SHP77 (cell line): ENCODE results near the gene PITPNM3.

Source experiments
- DNase-seq, 2 experiments: peaks; one replicate each; lab custom pipeline; 2025; lab: John Stamatoyannopoulos, UW

The PITPNM3 gene

DNA sequence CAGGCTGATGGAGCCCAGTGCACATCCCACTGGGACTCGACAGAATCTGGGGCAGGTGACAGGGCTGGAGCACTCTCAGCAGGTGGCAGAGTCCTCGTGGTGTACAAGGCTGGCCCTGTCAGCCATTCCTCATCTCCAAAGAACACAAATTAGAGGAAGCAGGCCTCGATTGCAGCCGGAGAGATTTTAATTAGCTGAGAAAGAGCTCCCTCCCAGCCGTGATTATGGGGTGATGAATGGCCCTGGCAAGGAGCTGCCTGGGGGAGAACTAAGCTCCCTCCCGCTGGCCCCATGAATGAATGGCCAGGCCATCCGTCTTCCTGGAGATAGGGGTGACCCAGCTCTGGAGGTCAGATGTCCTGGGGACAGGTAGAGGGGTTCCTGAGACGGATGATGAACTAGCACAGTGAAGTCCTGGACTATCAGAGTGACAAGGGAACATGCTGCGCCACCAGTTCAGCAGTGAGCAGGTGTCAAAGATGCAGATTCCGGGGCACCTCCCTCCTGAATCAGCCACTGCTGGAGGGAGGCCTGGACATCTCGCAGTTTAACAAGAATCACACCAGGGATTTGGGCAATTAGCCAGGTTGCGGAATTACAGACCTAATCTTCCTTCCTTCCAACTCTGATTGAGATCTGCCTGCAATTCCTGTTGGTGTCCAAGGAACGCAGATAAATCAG is 76.6 kb downstream of the PITPNM3 start:
- DNase-seq: no peak

DNA sequence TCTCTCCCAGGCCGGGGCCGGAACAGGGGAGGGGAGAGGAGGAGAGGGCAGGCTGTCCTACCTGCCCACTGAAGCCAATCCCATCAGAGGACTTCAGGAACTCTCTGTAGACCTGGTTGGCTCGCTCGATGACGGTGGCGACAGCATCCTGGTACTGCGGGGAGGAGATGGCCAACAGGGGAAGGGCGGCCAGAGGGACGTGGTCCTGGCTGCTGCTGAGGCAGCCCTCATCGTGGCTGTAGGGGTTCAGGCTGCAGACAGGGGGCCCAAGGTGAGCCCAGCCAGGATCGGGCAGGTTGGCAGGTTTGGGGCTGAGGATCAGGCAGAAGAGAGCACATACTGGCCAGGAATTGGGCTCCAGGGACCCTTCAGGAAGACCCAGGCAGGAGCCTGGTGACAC is 77.9 kb downstream of the PITPNM3 start:
- no peak for DNase-seq

DNA sequence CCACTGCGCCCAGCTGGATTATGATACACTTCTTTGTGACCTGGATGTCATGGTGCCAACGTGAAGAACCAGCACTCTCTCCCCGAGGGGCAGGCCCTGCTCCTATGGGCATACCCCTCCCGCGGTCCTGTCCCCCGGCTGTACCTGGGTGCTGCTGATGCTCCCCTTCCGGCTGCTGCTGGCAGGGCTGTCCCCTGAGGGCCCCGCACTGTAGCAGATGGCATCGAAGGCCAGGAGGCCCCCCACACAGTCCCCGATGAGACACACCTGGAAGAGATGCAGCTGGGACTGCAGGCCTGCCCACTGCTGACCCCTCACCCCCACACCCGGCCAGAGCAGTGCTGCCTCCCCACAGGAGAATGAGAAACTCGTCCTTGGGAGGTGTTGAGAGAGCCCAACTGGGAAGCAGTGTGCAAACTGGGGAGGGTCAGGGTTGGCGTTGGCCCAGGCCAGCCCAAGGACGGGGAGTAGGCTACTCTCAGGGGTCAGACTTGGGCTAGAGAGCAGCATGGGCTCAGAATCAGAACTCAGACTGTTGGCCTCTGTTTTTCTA is 78.4 kb downstream of the PITPNM3 start:
- DNase-seq: no peak

DNA sequence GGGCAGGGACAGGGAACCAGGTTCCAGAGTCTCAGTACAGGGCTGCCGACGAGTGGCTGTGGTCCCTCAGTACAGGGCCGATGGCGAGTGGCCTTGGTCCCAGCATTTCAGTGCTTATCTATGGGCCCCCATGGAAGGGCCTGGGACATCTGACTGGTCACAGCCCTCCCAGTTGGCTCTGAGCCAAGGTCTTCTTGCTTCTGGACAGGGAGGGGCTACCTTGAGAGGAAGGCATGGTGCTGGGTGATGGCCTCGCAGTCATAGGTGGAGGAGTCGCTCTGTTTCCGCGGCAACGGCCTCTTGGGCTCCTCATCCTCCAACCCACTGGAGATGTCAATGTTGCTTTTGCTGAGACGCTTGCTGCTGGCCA is 79.6 kb downstream of the PITPNM3 start:
- no peak for DNase-seq

DNA sequence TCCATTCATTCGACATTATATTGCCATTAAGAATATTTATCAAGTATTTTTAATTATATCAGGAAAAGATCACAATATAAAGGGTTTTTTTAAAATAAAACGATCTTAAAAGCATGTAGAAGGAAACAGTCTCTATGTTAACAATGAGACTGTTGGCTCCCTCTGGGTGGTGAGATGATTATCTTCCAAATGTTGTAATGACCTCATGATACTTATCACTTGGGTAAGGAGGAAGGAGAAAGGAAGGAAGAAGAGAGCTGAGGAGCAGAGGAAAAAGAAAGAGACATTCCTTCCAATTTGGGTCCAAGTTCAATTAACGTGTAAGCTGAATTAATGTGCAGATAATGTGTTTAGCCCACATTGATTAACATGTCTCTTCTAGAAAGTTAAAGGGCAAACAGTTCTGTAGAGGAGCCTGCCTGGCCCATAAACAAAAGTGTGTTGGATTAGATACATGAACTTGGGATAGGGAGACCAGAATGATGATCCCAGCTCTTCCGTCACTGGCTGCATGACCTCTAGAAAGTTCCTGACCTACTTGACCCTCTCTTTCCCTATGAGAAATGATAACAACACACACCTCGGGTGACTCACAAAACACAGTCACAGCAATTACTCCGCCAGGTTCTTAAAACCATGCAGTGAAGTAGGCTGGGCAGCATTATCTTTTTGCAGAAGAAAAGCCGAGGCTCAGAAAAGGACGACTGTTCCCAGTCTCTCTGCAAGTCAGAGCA is 80.1 kb downstream of the PITPNM3 start:
- DNase-seq: no peak

DNA sequence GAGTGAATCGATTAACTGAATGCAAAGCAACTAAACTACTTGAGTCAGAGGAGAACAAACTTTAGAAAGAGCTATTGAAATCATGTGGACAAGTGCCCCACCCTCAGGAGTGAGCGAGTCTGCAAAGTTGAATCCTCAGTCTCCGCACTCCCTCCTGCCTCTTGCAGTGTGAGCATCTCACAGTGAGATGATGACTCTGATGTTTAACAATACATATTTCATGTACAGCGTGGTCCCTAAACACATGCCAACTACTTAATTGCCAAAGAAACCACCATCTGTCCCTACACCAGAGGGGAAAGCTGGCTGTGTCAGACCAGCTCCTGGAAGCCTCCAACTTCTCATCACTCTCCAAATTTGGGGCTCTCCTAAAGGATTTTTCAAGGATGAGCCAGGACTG is 80.9 kb downstream of the PITPNM3 start:
- DNase-seq: no peak

DNA sequence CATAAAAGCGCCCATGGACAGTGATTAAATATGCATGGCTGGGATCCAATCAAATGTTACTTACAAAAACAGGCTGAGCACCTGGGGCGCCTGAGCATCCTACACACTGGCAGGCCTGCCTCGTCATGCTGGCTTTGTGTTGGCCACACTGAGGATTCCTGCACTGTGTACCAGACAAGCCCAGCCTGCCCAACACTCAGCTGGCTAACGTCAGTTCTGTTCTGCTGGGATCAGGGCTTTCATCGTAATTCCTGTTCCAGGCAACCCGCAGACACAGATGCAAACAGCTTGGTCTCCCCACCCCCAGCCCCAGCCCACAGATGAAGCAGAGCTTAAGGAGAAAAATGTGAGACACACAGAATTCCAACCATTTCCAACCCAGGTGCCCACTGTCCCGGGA is 81.4 kb downstream of the PITPNM3 start:
- DNase-seq: no peak

DNA sequence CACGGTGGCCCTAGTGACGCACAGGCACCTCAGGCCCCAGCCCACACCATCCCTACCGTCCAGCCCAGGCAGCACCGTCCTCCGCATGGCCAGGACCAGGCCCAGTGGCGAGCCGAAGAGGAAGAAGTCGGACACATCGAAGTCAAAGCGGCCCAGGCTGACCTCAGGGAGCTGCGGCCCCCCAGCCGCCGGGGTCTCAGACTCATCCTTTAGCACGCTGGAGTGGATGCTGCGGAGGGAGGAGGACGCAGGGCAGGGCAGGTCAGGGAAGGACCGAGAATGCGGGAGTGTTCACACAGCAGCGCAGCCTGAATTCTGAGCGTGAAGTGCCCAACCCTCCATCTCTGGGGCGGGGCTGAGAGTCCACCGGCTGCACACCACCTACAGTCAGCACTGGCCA is 82.0 kb downstream of the PITPNM3 start:
- DNase-seq: no peak

DNA sequence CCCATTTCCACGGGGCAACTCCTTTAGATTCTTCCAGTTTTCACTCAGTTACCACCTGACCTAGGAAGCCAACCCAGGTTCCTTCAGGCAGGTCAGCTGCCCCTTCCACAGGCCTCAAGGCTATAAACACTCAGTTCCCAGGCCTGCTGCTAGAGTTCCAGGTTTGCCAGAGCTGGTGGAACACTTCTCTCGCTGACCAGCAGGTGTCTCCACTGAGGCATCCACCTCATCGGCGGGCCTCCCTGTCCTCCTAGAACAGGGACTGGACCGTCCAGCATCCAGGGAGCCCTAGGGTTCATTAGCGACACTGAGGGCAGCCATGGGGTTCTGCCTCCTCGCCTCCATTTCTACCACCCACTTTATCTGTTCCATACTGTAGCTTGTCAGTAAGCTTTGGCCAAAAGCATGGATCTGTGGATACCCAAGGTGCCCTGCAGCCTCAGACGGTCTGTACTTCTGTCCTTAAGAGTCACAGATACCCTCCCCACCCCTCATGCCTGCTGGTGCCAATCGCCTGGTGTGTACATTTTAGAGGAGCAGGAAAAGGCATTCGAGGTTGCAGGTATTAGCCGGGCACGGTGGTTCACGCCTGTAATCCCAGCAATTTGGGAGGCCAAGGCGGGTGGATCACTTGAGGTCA is 83.1 kb downstream of the PITPNM3 start:
- DNase-seq: peak; percentile 53 to 55

DNA sequence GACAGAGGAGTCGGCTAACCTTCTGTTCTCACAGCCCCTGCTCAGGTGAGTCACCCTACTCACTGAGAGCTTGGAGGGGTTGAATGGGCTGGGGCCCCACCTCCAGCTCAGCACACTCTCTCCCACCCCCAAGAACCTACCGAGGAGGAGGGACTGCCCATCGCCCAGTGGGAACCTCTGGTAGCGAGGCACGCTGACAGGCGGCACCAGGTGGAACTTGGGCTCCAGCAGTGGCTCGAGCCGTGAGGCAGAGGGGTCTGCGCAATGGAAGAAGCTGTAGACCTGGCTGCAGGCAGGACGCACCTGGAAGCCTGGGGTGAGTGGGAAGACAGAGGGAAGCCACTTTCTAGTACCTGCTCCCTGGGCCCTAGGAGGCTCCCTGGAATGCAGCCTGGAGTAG is 83.8 kb downstream of the PITPNM3 start:
- no peak for DNase-seq

DNA sequence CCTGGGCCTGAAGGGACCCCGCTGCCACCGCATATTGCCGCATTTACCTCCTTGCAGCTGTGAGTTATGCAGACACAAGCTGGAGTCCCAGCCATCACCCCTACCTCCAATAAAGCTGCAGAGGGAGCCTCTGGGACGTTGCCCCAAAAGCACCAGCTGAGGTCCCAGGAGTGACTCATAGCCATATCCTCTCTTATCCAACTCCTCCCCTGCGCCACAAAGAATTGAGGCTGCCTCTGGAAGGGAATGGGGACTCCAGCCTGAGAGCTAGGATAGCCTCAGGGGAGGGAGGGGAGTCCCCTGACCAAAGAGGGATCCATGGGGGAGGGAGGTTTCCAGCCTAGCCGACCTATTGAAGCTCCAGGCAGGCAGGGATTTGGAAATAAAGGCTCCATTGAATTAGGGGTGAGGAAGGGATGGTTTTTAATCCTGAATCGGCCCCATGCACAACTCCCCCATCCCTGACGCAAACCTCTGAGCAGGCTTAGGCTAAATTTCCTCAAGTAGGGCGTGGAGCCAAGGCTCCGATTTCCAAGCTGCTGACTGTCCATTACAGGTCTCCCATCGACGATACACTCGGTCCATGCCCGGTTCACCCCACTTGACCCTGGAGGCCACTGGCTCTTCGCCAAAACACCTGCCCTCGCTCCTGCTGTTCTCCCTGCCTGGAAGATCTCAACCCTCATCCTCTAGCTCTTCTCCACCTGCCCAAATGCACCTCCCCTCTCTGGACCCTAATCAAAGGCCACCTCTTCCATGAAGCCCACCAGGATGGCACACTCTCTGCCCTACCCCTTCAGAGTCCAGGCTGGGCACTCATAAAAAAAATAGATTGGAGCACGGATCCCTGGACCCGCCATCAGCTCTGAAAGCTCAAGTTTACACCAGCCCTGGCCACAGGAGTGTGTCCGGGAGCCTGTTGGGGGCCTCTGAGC is 84.6 kb downstream of the PITPNM3 start:
- DNase-seq: no peak

DNA sequence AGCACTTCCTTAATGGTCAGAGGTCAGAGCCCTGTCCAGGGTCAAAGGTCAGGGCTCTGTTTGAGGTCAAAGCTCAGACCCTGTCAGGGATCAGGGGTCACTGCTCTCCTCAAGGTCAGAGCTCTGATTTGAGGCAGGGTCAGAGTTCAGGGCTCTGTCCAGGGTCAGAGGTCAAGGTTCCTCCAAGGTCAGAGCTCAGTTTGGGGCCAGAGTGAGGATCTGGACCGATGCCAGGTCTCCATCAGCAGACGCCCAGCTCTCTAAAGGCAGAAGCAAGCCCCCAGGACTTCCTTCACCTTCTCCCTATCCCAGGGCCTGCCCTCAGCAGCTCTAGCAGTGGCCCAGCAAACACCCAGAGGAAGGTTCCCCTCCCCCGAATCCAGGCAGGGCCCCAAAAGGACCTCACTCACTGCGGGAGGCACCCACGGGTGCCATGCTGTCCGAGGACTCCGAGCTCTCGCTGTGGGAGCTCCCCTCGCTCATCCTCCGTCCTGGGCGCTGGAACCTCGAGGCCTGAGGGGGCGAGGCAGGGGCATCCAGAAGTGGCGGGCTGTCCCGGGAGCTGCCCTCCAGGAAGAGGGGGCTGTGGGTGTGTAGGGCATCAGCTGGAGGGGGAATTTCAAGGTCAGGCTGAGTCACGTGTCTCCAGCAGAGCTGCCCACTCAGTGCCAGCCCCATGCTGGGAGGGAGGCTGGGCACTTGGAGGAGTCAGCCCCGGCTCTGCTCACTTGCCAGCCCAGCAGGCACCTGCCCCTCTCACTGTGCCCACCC is 85.4 kb downstream of the PITPNM3 start:
- no peak for DNase-seq

DNA sequence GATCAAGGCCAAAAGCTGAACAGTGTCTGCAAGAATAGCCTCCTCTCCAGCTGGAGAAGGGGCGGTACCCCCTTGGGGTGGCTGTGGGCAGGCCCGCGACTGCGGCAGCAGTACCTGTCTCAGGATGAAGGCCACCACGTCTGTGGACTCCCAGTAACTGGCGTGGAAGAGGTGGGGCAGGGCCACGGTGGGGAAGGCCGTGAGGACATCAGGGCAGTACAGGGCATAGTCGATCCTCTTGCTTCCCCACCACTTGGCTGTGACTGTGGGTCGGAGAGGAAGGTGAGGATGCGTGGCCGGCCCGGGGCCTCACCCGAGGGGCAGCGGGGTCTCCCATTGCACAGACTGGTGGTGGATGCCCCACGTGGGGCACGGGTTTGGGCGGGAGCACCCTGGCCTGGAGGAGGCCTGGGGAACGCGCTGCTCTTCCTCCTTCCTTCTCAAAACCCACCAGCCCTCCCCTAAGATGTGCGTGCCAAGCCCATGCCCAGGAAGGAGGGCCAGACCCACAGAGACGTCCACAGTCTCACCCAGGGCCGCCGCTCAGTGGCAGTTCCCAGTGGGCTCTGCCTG is 86.1 kb downstream of the PITPNM3 start:
- DNase-seq: no peak

DNA sequence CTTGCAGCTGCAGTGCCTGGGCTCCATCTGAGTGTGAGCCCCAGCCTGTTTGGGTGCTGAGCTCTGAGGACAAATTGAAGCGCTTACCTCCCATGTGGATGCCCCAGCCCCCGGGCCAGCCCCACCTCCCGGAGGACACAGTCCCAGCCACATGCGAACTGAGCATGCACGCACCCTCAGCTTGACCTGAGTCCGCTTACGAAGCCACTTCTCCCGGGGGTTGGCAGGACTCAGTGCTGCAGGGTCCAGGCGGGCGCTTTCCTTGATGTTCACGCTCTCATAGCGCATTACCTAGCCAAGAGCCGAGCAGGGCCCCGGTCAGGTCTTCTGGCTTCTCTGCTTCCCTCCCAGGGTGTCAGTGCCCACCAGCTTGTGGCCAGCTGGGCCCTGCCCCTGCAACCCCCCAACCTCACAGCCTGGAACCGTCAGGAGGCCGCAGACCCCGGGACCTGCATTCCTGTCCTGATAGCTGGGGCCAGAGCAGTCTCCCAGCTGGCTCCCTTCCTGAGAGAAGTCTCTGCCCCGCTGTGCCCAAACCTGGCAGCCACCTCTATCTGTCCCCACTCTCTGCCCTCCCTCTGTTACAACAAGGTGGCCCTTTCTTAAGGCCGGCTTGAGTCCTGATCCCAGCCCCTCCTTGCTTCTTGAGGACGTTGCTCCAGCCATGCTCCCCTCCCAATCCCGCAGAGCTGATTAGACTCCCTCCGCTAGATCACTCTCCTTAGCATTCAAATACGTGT is 88.1 kb downstream of the PITPNM3 start:
- DNase-seq: no peak

DNA sequence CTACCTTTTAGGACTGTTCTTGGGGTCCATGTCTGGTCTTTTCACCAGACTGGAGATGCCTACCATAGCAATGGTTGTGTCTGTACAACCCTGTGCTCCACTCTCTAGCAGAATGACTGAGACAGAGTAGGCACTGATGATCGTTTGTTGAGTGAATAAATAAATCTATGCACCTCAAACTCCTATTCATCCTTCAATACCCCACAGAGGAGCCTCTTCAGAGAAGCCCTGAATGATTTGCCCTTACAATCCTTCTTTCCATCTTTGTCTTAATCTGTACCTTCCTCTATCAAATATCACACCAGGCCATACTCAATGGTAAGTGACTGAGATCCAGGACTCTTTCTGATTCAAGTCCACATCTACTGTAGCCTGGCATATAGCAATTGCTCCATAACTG is 88.8 kb downstream of the PITPNM3 start:
- DNase-seq: no peak

DNA sequence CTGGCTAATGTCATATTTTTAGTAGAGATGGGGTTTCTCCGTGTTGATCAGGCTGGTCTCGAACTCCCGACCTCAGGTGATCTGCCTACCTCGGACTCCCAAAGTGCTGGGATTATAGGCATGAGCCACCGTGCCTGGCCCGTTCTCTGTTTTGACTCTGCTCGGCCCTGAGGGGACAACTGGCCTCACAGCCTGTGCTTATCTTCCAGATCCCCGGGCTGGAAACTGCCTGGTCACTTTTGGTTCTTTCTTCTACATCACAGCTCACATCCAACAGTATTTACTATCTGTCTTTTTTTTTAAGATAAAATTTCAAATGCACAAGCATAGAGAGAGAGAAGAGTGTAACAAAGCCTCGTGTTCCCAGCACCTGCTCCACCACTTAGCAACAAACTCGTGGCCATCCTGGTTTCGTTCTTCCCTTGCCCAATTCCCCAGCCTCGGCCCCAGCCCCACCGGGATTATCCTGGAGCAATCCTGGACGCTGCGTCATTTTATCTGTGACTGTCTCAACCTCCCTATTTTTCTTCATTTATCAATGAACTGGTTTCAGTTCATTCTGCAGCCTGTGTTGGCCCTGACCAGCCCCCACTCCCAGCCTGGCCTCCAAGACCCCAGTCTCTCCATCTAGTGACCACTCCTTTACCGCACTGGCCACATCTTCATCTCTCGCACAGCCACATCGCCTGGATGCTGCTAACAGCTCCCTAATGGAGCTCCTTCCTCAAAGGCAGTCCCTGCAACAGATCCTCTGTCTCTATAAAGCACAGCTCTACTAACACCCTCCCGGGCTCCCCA is 91.0 kb downstream of the PITPNM3 start:
- no peak for DNase-seq

DNA sequence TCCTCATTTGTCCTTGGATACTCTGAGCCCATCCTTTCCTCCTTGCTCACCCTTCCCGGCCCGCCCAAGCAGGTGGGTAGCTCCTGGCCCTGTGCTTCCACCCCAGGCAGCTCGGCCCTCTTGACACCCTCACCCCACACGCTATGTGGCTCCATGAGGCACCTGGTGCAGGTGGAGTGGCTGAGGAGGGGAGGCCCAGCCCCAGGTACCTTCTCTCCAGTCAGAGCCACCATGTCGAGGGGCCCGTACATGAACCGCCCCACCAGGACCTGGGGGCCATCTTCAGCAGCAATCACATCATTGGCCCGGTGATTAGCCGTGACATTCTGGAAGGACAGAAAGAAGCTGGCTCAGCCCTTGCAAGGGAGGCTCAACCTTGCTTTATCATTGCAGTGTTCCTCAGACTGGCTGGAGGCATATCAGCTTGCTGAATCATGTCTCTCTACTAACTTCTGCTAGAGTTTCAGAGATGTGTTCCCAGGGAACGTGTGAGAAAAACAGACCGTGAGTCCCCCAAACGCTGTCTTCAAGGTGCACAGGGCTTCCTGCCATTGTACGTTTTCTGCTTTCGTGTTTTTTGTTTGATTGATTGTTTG is 91.8 kb downstream of the PITPNM3 start:
- no peak for DNase-seq

DNA sequence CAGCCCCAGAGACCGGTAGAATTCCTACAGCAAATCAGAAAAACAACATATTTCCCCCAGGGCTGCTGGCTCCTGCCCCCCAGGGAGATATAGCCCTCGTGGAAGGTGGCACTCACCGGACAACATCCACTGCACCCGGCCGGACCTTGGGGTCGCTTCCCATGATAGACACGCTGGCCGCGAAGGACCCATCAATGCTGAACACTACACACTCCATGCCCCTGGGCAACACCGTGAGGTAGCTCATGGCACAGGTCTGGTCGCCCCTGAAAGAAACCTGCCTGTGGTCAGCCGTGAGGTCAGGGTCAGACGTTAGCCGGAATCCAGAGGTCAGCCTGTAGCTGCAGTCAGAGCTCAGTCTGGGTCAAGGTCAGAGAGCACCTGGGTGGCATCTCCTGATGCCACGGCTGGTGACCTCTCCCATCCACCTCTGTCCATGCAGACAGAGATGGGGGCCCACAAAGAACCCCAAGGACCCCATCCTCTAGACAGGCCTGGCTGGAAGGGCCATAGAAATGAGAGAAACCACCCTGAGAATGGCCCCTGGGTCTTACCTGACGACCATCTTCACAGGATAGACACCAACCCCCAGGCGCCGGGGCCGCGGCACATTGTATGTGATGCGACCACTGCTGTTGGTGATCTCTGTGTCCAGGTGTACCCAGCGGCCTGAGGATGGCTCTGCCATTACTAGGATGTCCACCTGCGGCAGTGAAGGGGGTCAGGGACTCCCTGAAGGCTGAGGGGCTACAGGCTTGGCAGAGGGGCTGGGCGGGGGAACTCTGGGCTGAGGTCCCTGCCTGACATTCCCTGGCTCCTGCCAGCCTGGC is 92.5 kb downstream of the PITPNM3 start:
- no peak for DNase-seq
